Smooth muscle cell (in vitro differentiated cells): Measurements from ENCODE around the gene AQP3. TPM values are rescaled to one million over a fixed set of nuclear protein-coding genes. Genes with fewer than 3 reads are reported as not detected.

Experiments
- DNase-seq: peaks from one replicate; lab custom pipeline; 2025; ENCODE audit not compliant: unreplicated experiment; lab: John Stamatoyannopoulos, UW
- H2AFZ ChIP-seq: fragments of 200-600 bp; sonication (generic); 2 replicates; pipeline ENCODE4 v1.6.0; 2016; ENCODE audit warnings: antibody characterized with exemption, low read depth, mild to moderate bottlenecking
- H3F3A ChIP-seq: fragments of 200-600 bp; sonication (generic); 2 replicates; pipeline ENCODE4 v1.6.0; 2017; ENCODE audit warnings: antibody characterized with exemption, low read depth
- H3K27ac ChIP-seq: fragments of 200-600 bp; sonication (generic); 2 replicates; pipeline ENCODE4 v1.5.1; 2016; ENCODE audit warnings: low read depth, mild to moderate bottlenecking
- H3K27me3 ChIP-seq: fragments of 200-600 bp; sonication (generic); 2 replicates; pipeline ENCODE4 v1.6.1; 2016; ENCODE audit warnings: low read depth, mild to moderate bottlenecking
- H3K36me3 ChIP-seq: fragments of 200-600 bp; sonication (generic); 2 replicates; pipeline ENCODE4 v1.5.1; 2016; ENCODE audit warnings: low read depth
- H3K4me1 ChIP-seq: fragments of 200-600 bp; sonication (generic); 2 replicates; pipeline ENCODE4 v1.5.1; 2016; ENCODE audit warnings: low read depth
- H3K4me2 ChIP-seq: fragments of 200-600 bp; sonication (generic); 2 replicates; pipeline ENCODE4 v1.6.0; 2016; ENCODE audit warnings: mild to moderate bottlenecking
- H3K4me3 ChIP-seq: fragments of 200-600 bp; sonication (generic); 2 replicates; pipeline ENCODE4 v1.5.1; 2016; ENCODE audit warnings: mild to moderate bottlenecking
- H3K79me2 ChIP-seq: fragments of 200-600 bp; sonication (generic); 2 replicates; pipeline ENCODE4 v1.6.0; 2016; ENCODE audit warnings: low read depth, mild to moderate bottlenecking
- H3K9ac ChIP-seq: fragments of 200-600 bp; sonication (generic); 2 replicates; pipeline ENCODE4 v1.6.0; 2016; ENCODE audit warnings: low read depth
- H3K9me3 ChIP-seq: fragments of 200-600 bp; sonication (generic); replicated peaks from 2 replicates; pipeline ENCODE4 v1.5.1; 2016; ENCODE audit warnings: low read depth
- H4K20me1 ChIP-seq: fragments of 200-600 bp; sonication (generic); 2 replicates; pipeline ENCODE4 v1.6.0; 2016; ENCODE audit warnings: low read depth
- CTCF ChIP-seq: fragments of 200-600 bp; sonication (generic); IDR thresholded peaks from 2 replicates; pipeline ENCODE4 v1.5.1; 2017; ENCODE audit warnings: borderline replicate concordance, mild to moderate bottlenecking, antibody characterized with exemption; ENCODE audit not compliant: insufficient read depth, poor library complexity, severe bottlenecking
- WGBS: methylation state at CpG from one replicate; pipeline ENCODE4 v1.1.7; 2016; ENCODE audit warnings: low lambda C conversion rate; 5-methylcytosine and 5-hydroxymethylcytosine counted together
- polyA plus RNA-seq: library from polyadenylated mRNA; unstranded; fragments of >200 nt; fragmentation: Nextera tagmentation; extraction: Ambion mirVana; gene quantifications from 2 replicates; pipeline ENCODE4 v1.2.1, GENCODE V29; 2016
- total RNA-seq: library from RNA; depleted of rRNA; stranded (reverse); fragments of >200 nt; gene quantifications from 2 replicates; pipeline ENCODE4 v1.2.3, GENCODE V29; 2014

The AQP3 gene
- total and polyA plus RNA-seq, 2 experiments from 2014 or later = 20.9 to 30.8 TPM

- TF ChIP-seq CTCF = no peak
- DNase-seq = no peak
- Histone ChIP-seq H3K36me3 (no peaks in the 10 kb centered on the region), H3K4me3 (no peak overlapping the region), H3K79me2 (no peaks in the 10 kb centered on the region), H3K9me3 (no peaks in the 10 kb centered on the region), H4K20me1 (no peaks in the 10 kb centered on the region), H3K27ac (no peak overlapping the region), H2AFZ (no peak overlapping the region), H3F3A (no peaks in the 10 kb centered on the region), H3K27me3 (no peaks in the 10 kb centered on the region), H3K9ac (no peak overlapping the region), H3K4me2 (no peak overlapping the region), H3K4me1 (no peaks in the 10 kb centered on the region)
- WGBS = 80% methylated on average over 11 of the region's 13 CpGs
Measured at GRCh38 chr9:33414889-33415500, 32.4 kb downstream of the AQP3 start.

- Histone ChIP-seq H3K4me1 (no peaks in the 10 kb centered on the region), H3K9ac (no peak overlapping the region), H4K20me1 (no peaks in the 10 kb centered on the region), H3K79me2 (no peaks in the 10 kb centered on the region), H3F3A (no peaks in the 10 kb centered on the region), H3K9me3 (no peaks in the 10 kb centered on the region), H3K27ac (no peak overlapping the region), H2AFZ (peak overlapping the region; percentile 45), H3K27me3 (no peaks in the 10 kb centered on the region), H3K36me3 (no peaks in the 10 kb centered on the region), H3K4me2 (no peak overlapping the region), H3K4me3 (no peak overlapping the region)
- 88% methylated on average over 3 of the region's 3 CpGs for WGBS
- no peak for TF ChIP-seq CTCF
- no peak for DNase-seq
Measured at GRCh38 chr9:33414268-33414667, 33.1 kb downstream of the AQP3 start.

- Histone ChIP-seq H2AFZ (no peak overlapping the region), H3K36me3 (no peaks in the 10 kb centered on the region), H3K27ac (no peak overlapping the region), H3K4me2 (no peak overlapping the region), H3K4me3 (no peak overlapping the region), H3K9ac (no peak overlapping the region), H4K20me1 (no peaks in the 10 kb centered on the region), H3K4me1 (no peaks in the 10 kb centered on the region), H3K79me2 (no peaks in the 10 kb centered on the region), H3F3A (no peaks in the 10 kb centered on the region), H3K9me3 (no peaks in the 10 kb centered on the region), H3K27me3 (no peaks in the 10 kb centered on the region)
- WGBS = 96% methylated on average over 5 of the region's 5 CpGs
- DNase-seq = no peak
- TF ChIP-seq CTCF = no peak
Measured at GRCh38 chr9:33408087-33408486, 39.3 kb downstream of the AQP3 start.

- no peak overlapping the region for H2AFZ ChIP-seq
- no peak for TF ChIP-seq CTCF
- no peaks in the 10 kb centered on the region for H3K27me3 ChIP-seq
- no peaks in the 10 kb centered on the region for H3K4me1 ChIP-seq
- DNase-seq = no peak
- no peaks in the 10 kb centered on the region for H3K79me2 ChIP-seq
- WGBS = 92% methylated on average over 3 of the region's 3 CpGs
- H3K9ac ChIP-seq = no peak overlapping the region
- H3K27ac ChIP-seq = no peak overlapping the region
- H3K9me3 ChIP-seq = no peaks in the 10 kb centered on the region
- H3K4me3 ChIP-seq = no peak overlapping the region
- no peak overlapping the region for H3K4me2 ChIP-seq
- no peaks in the 10 kb centered on the region for H4K20me1 ChIP-seq
- H3K36me3 ChIP-seq = no peaks in the 10 kb centered on the region
- H3F3A ChIP-seq = no peaks in the 10 kb centered on the region
Measured at GRCh38 chr9:33407061-33407460, 40.3 kb downstream of the AQP3 start.
